GM21737 (cell line): Measurements from ENCODE around the gene CLRN3.

Experiments
- ATAC-seq: cut with Tn5 transposase; IDR thresholded peaks from one replicate; pipeline ENCODE4 v1.9.1; 2021; ENCODE audit warnings: mild to moderate bottlenecking, moderate library complexity; ENCODE audit not compliant: unreplicated experiment

CLRN3 gene

DNA sequence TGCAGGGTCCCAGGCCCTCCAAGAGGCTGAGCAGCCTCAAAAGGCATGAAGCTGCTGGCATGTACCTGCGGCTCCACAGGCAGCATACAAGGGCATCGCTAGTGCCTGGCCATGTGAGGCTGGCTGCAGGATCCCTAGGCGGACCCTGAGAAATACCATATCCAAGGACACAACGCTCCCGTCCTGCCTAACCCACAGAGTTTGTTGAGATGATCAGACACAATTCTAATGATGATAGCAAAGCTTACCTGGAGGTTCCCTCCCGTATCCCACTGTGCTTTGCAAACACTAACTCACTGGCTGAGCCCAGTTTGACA is 17.3 kb downstream of the CLRN3 start:
- no peak for ATAC-seq

DNA sequence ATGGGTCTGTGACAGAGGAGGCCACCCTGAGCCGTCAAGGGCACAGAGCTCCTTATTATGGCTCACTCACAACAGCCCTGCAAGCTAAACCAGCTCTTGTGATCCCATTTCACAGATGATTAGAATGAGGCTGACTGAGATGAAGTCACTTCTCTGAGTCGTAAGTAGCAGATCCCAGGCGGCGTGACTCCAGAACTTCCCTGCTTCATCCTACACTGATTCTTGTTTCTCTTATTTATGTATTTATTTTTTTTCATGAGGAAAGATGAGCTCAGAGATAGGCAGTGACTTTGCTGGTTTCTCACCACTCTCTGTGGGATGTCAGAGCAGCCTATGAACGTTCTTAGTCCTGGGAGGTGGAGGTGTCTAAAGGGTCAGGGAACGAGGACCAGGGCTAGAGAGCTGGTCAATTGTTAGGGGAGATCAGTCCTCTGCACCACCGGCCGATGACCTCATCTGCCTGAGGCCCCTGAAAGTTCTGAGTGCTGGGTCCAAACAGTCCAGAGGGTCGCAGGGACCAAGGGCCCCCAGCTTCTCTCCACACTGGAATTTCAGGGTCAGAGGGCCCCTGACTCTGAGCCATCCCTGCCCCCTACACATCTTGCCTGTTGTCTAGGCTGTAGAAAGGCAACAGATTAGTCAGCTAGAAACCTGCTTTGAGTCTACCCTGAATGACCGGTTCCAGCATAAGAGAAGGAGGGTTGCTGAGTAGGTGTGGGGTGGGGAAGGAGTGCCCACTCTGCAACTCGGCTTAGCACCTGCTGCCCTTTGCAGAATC is 17.9 kb downstream of the CLRN3 start:
- no peak for ATAC-seq

DNA sequence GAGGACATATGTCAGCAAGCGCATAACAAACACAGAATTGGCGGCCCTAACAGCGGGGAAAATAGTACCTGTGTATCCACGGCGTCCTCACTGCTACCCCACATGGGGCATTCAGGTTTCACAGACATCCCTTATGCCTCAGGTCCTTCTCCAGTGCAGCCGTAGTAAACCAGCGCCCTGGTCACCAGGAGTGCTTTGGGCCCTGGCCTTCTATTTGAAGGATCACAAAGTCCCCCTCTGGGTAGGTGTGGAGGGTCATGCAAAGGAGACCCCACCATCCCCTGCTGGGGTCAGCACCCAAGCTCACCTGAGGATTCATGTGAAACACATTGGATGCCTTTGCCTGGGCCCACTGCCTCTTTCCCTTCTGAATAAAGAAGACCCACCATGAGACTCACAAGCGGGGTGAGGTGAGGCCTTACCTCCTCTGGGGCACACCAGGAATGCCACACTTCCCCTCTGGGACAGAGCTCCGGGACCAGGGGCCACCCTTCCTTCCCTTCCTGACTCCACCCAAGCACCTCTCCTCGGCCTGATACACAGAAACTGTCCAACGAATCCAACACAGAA is 18.8 kb downstream of the CLRN3 start:
- ATAC-seq: no peak

DNA sequence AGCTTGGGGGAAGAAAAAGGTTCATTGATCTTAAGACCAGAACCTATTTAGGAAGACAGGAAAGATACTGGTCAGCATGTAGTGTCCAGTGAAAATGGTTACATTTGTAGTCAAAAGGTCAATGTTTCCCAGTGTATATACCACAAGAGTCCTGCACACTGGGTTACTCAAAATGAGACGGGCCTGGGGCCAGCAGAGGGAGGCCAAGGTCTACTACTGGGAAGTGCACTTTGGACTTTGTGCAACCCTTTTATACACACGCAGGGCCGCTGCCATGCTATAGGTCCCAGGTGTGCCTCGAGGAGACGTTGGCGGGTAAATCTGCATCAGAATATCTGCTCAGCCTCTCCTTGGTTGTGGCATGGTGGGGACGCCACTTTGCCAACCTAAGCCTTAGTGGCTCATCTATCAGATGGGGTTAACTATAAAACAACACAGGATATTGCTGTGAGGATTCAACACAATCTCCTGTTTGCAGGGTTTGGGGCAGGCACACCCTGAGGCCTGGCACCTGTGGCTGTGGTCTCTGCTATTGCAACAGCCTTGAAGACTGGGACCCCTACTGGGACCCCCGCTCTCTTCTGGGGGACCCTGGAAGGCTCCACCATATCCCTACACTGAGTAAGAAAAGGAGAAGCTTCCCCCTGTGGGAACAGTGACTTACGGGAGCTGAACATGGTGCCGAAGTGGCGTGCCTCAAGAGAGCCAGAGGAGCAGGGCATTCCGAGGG is 19.7 kb downstream of the CLRN3 start:
- no peak for ATAC-seq

DNA sequence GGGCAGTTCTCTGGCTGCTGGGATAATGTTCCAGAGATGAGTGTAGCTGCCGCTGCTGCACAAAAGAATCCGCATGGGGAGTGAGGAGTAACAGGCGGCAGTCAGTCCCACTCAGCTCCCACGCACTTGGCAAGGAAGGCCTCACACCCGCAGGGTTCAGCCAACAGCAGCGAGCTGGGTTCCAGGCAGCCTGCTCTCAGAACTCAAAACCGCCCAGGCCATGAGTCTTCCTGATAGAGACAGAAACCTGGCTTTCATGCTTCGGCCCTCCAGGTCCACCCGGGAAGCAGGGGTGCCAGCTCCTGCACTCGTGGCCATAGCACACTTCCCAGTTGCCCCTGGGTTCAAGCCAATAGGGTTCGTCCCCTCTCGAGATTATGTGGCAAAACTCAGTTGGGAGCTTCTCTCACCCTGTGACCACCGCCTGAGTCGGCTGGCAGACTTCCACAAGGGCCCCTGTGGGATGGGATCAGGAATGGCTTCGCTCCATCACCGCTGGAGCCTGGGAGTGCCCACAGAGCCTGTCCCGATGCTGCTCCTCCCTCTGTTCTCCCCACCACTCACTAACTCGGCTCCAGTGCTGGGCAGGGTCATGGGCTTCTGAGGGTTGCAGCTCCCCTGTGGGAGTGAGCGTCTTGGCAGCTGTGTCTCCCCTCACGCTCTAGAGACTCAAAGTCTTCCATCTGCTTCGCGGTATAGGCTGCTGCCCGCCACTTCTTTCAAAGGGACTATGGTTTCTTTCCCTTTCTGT is 20.6 kb downstream of the CLRN3 start:
- ATAC-seq: no peak

DNA sequence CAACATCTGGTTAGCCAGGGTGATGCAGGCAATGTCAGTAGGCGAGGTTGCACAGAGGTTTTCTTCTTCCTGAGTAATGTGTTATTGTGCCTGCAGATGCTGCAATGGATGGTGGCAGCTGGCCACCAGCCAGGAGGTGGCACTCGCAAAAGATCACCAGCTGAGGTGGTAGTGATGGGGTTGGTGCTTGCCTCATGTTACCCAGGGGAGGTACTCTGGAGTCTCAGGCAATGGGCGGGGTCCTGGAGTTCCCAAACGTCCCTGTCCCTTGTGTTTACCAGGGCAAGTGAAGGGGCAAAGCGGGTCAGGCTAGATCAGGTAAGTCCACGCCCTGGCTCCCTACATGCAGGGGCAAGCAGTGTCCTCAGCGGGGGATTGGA is 21.1 kb downstream of the CLRN3 start:
- no peak for ATAC-seq

DNA sequence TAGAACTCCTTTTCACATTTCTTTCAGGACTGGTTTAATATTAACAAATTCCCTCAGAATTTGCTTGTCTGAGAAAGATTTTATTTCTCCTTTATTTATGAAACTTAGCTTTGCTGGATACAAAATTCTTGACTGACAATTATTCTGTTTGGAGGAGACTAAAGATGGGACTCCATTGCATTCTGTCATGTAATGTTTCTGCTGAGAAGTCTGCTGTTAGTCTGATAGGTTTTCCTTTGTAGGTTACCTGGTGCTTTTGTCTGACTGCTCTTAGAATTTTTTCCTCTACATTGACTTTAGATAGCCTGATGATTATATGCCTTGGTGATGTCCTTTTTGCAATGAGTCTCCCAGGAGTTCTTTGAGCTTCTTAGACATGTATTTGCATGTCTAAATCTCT is 23.4 kb downstream of the CLRN3 start:
- no peak for ATAC-seq

DNA sequence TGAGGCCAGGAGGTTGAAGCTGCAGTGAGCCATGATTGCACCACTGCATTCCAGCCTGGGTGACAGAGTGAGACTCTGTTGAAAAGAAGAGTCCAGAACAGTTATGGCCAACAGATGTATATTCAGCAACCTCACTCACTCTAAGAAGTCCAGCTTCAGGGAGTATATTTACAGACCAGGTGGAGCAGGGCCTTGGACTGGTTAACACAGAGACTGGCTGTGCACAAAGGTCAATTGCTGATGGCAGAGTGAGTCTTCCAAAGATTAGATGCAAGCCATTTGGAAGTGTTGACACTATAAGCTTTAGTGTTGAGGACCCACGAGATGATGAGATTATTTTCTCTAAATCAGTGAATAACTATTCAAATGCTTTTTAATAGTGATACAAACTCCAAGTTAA is 24.9 kb downstream of the CLRN3 start:
- no peak for ATAC-seq

DNA sequence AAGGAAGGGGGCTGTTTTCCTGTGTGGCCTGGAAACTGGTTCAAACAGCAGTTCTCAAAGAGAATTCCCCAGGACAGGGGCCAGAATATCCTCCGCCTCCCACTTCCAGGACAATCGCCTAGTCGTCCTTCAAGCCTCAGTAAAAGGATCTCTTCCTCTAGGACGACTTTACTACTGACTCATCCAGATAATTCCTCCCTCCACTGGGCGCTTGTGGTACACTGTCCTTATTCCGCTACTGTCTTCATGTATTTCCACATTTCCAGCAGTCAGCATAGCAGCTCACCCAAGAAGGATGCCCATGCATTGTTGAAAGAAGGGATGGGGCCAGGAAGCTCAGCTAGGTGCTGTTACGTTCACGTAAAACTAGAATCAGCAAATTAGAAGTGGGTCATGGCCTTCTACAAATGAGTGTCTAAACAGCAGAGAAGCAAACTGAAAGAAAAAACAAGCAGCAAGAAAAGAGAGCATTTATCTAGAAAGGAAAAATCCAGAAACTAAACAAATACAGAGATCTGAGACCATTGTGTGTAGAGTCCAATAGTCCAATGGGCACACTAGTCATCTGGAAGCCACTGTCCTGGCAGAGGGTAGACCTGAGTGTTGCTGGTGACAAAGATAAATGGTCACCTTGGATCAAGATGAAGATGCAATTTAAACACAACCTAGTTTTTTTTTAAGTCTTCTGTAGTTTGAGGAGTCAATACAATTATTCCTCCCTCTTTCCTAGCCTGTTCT is 26.3 kb downstream of the CLRN3 start:
- ATAC-seq: no peak

DNA sequence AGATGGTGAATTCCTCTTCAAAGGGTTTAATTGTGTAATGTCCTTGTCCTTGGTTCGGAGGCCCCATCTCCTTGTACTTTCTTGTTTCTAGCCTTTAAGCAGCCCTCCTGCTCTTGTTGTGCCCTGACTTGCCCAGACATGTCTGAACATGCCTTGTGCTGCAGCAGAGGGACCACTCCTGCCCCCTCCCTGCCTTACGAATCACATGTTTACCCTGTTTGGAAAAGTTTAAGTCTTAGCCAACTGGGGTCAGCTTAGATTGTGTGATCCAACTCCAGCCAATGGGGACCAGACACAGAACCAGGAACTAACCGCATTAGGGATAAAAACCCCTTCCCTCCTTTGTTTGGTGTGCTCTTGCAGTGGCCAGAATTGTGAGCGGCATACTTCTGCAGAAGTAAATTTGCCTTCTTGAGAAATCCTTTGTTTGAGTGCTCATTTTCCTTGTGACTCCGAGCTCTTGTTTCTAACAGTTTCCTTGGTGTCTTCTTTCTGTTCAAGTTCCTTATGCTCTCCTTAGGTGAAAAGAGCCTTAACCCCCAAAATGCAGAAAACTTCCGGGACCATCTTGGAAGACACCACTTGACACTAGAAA is 29.4 kb downstream of the CLRN3 start:
- ATAC-seq: no peak

DNA sequence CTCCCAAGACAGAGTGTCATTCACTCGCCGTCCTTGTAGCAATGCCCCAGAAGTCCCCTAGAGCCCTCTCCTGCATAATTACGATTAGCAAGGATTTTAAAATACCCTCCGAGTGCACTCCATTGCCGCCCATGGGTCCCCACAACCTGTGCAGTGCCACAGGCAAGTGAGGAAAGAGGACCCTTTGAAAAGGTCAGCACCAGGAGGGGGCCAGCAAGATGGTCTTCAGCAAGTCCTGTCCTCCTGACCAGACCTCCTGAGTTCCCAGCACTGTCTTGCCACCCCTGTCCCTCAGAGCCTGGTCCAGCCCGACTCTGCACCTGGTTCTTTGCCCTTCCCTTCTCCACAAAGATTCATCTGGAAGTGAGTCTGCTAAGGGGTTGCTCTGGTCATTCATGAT is 32.1 kb downstream of the CLRN3 start:
- no peak for ATAC-seq

DNA sequence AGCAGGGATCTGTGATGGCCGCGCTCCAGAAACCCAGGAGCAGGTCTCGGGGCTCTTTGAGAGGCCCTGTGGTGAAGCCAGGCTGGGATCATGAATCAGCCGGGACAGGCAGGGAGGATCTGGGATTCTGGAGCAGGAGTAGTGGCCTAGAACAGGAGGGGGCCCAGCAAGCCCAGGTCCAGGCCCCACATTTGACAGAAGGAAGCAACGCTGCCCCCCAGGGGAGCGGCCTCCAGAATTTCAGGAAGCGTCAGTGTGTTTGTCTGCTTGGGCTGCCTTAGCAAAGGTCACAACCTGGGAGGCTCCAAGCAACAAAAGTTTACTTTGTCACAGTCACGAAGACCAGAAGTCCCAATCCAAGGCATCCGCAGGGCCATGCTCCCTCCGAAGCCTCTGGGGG is 36.8 kb downstream of the CLRN3 start:
- no peak for ATAC-seq

DNA sequence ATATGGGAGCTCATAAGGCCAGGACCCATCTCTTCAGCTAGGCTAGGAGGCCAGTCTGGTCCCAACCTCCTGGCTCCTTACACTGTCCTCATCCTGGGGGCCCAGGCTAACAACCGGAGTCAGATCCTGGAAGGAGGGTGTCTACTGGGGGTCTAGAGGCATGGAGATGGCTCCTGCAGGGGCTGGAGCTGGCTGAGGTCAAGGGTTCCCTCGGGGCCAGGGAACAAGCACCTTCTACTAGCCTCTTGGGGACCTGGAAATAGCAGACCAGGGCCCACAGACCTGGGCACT is 37.2 kb downstream of the CLRN3 start:
- no peak for ATAC-seq

DNA sequence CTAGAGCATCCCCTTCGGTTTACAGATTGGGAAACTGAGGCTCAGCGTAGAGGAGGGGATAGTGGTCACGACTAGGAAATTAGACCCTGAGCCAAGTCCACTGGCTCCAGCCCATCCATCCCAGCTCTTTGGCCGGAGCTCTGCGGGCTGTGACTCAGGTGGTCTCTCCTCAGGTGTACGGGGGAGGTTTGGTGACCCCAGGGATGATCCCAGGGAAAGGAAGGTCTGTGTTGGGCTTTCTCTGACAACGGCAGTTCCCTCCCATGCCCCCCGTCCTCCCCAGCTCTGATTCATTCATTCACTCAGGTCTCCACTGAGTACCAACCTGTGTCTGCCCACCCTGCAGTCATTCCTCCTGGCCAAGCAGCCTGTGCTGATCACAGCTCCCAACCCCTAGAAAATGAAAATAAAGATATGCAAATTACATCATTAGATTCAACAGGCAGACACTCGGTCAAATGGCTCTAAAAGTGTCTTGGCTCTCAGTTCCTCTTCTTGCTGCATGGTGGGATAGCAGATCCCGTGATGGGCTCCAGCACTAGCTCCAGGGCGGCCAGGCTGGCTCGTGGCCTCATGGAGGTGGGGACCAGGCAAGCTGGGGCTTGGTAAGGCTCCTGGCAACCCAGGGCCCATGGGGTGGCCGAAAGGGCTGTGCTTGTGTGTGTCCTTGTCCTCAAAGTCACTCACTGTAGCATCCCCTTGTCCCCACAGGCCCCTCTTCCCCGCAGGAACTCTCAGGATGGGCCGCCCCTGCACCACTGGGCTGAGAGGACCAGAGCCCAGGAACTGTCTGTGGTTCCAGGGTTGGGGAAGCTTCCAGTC is 37.8 kb downstream of the CLRN3 start:
- ATAC-seq: peak; percentile 79

DNA sequence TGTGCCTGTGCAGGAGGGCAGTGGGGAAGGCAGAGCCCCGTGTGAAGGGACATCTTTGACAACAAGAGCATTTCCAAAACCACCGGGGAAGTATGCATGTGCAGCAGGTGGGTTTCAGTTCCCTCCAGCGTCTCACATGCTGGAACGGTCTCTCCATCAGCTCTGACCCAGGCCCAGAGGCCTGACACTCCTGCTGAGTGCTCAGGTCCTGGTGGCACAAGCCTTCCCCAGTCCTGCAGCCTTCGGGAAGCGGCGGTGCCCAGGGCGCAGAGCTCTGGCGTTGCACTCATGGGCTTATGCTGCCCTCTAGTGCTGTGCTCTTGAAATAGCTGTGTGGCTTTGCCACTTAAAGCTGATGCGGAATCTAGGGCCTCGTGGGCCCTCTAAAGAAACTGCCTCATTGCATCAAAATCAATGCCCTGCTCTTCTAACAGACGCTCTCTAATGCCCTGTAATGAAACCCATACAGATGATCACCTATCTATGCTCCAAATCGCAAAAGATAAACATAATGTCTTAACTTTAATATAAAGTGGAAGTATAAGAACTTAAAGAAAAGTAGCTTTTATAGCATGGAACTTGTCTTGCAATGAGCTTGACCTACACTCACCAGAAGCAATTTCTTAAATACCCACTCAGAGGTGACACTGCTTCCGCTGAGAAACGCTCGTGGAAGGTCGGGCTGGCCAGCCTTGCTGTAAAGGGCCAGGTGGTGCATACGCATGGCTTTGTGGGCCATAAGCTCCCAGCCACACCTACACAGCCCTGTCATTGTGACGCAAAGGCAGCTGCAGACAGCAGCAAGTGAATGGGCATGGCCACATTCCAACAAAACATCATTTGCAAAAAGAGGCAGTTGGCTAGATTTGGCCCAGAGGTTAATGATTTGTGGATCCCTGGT is 38.6 kb downstream of the CLRN3 start:
- peak; percentile 43 for ATAC-seq

DNA sequence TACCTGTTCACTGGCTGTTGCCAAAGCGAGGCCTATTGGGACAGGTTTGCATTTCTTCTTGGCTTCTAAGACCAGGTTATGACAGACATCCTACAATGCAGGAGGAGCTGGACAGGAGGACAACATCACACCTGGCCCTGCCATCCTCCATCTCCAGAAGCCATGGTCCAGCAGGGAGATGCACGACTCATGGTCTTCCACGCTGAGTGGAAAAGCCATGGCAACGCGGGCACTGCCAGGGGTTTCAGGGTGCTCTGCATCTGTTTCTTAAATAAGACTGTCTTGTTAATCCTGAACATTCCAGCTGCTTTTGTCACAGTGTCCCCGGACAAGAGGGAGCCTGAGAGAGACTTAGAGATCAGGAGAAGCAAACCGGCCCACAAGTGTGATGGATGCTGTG is 40.3 kb downstream of the CLRN3 start:
- ATAC-seq: no peak

DNA sequence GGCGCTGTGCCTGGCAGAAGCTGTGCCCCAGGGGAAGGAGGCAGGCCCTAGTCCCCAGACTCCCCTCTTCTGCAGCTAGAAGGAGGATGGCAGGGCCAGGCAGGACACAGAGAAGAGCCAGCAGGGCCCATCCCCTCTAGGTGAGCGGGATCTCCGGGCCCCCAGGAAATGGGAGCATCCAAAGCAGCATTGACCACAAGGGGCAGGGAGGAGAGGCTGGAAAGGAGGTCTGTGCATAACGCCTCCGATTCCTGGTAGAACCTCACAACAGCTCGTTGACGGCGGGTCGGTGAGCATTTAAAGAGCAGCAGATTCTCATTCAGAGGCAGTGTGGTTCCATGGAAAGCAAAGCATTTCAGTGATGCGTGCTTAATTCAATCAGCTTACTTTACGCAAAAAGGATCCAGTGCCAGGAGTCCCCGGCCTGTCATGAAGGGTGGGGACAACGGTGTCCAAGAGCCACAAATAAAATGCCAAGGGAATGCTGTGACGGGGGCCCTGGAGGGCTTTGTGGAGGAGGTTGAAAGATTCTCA is 41.0 kb downstream of the CLRN3 start:
- no peak for ATAC-seq

DNA sequence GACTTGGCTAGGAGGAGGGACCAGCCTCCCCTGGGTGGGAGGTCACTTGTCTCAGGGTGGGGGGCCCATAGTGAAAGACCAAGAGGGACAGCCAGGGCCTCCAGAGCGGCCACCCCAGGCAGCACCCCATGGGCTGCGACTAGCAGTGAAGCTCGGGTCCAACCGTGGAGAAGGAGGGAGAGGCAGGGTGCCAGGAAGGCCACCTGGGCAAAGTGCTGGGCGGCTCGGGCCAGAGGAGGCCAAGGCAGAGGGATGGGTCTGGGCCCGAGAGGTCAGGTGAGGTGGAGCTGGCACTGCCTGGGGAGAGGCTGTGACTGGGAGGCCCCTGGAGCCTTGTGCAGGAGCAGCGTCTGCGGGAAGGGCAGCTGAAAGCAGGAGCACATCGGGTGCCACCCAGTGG is 41.8 kb downstream of the CLRN3 start:
- no peak for ATAC-seq

DNA sequence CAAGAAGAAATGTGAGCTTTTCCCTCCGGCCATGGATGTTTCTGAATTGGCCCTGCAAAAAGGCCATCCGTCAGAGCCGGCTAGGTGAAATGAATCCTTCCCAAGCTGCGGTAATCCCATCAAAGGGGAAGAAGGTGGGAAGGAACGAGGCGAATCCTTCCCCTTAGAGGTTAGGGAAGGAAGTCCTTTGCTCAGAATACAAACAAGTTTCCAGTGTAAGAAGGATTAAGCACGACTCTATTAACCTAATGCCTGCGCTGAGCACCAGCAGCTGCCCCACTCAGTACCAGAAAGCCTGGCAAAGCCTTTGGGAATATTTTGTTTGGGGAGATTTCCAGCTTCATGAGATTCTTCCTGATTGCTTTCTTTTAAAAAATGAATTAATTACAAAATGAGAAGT is 42.8 kb downstream of the CLRN3 start:
- no peak for ATAC-seq
